BE2C (cell line): ENCODE results near the gene ARHGAP22.
A peak's percentile ranks its signal among the peaks of the same experiment; 100 is the strongest.

ENCODE experiments used
- DNase-seq: peaks from one replicate; pipeline ENCODE4 v3.0.0-alpha.2; 2020
- H3K27me3 ChIP-seq: fragments of 250-450 bp; sonication (Bioruptor Pico); 2 replicates; pipeline ENCODE4 v1.5.1; 2020; ENCODE audit warnings: mild to moderate bottlenecking
- H3K36me3 ChIP-seq: fragments of 250-450 bp; sonication (Bioruptor Pico); 2 replicates; pipeline ENCODE4 v1.5.1; 2020; ENCODE audit warnings: mild to moderate bottlenecking
- H3K4me1 ChIP-seq: fragments of 250-450 bp; sonication (Bioruptor Pico); 2 replicates; pipeline ENCODE4 v1.5.1; 2020
- H3K4me3 ChIP-seq: 2 replicates; pipeline ENCODE4 v1.5.1; 2011; ENCODE audit warnings: low read depth, low read length
- H3K9me3 ChIP-seq: fragments of 250-450 bp; sonication (Bioruptor Pico); 2 replicates; pipeline ENCODE4 v1.5.1; 2020
- TF ChIP-seq, protein P1 (sequence below): IDR thresholded peaks from 2 replicates; pipeline ENCODE4 v1.5.1; 2012; ENCODE audit warnings: mild to moderate bottlenecking, low read depth, low read length

The ARHGAP22 gene

DNA sequence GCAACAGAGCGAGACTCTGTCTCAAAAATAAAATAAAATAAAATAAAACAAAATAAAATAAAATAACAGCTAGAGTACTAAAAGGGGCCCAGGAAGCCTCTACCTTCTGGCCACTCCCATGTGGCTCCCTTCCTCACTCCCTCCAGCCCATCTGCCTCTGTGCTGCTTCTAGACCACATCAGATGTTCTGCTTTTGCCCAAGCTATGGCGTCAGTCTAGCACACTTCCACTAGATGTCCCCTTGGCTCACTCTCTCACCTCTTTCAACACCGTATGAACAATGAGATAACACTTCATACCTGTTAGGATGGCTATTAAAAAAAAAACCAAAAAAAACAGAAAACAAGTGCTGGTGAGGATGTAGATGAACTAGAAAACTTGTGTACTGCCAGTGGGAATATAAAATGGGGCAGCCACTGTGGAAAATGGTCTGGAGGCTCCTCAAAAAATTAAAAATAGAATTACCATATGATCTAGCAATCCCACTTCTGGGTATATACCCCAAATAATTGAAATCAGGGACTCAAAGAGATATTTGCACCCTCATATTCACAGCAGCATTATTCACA, 132.3 kb downstream of the ARHGAP22 start:
- TF ChIP-seq, protein P1, sequence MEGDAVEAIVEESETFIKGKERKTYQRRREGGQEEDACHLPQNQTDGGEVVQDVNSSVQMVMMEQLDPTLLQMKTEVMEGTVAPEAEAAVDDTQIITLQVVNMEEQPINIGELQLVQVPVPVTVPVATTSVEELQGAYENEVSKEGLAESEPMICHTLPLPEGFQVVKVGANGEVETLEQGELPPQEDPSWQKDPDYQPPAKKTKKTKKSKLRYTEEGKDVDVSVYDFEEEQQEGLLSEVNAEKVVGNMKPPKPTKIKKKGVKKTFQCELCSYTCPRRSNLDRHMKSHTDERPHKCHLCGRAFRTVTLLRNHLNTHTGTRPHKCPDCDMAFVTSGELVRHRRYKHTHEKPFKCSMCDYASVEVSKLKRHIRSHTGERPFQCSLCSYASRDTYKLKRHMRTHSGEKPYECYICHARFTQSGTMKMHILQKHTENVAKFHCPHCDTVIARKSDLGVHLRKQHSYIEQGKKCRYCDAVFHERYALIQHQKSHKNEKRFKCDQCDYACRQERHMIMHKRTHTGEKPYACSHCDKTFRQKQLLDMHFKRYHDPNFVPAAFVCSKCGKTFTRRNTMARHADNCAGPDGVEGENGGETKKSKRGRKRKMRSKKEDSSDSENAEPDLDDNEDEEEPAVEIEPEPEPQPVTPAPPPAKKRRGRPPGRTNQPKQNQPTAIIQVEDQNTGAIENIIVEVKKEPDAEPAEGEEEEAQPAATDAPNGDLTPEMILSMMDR = no peak
- Histone ChIP-seq H3K9me3 (no peaks in the 10 kb centered on the region), H3K36me3 (no peaks in the 10 kb centered on the region), H3K4me1 (peaks cover 27% of the 10 kb centered on the region), H3K4me3 (no peak overlapping the region), H3K27me3 (no peaks in the 10 kb centered on the region)
- no peak for DNase-seq

- Histone ChIP-seq H3K4me3 (no peak overlapping the region), H3K4me1 (peaks cover 18% of the 10 kb centered on the region), H3K36me3 (no peaks in the 10 kb centered on the region), H3K27me3 (peaks cover 5% of the 10 kb centered on the region), H3K9me3 (no peaks in the 10 kb centered on the region)
- no peak for DNase-seq
- TF ChIP-seq, protein P1 = no peak
These were observed 133.7 kb downstream of the ARHGAP22 start for GRCh38 chr10:48470893-48471805.

- H3K4me1 ChIP-seq = peaks cover 12% of the 10 kb centered on the region
- H3K4me3 ChIP-seq = no peak overlapping the region
- TF ChIP-seq, protein P1 = no peak
- DNase-seq = peak; percentile 72
- peaks cover 8% of the 10 kb centered on the region for H3K27me3 ChIP-seq
- no peaks in the 10 kb centered on the region for H3K36me3 ChIP-seq
- no peaks in the 10 kb centered on the region for H3K9me3 ChIP-seq
These were observed 134.6 kb downstream of the ARHGAP22 start for GRCh38 chr10:48470115-48470892.

GRCh38 chr10:48469516-48470020, 135.3 kb downstream of the ARHGAP22 start:
- H3K36me3 ChIP-seq = no peaks in the 10 kb centered on the region
- DNase-seq = peak; percentile 46
- TF ChIP-seq, protein P1 = no peak

GRCh38 chr10:48468866-48469511, 135.9 kb downstream of the ARHGAP22 start:
- TF ChIP-seq, protein P1 = no peak
- Histone ChIP-seq H3K36me3 (no peaks in the 10 kb centered on the region), H3K4me3 (no peak overlapping the region), H3K4me1 (peaks cover 12% of the 10 kb centered on the region), H3K9me3 (no peaks in the 10 kb centered on the region), H3K27me3 (peaks cover 8% of the 10 kb centered on the region)
- no peak for DNase-seq

More at GRCh38 chr10:48469516-48470020, 135.3 kb downstream of the ARHGAP22 start:
- no peak overlapping the region for H3K4me3 ChIP-seq
- H3K27me3 ChIP-seq = peaks cover 8% of the 10 kb centered on the region
- H3K4me1 ChIP-seq = peaks cover 12% of the 10 kb centered on the region
- no peaks in the 10 kb centered on the region for H3K9me3 ChIP-seq
